Common myeloid progenitor, CD34-positive (primary cell): ENCODE measurements around the gene IL1RAPL2.

Source experiments
- CTCF ChIA-PET: fragments of 350-600 bp; sonication (Branson Sonifier 250); formaldehyde crosslinking; loops from one replicate; lab custom pipeline; 2021; ENCODE audit warnings: antibody characterized with exemption; lab: Charles Lee
- POLR2A ChIA-PET: fragments of 350-600 bp; sonication (Branson Sonifier 250); formaldehyde crosslinking; loops from one replicate; lab custom pipeline; 2021; ENCODE audit warnings: antibody characterized with exemption; lab: Charles Lee
- DNase-seq, 3 donors: peaks; one replicate each; pipeline versions ENCODE4 v3.0.0 to v3.0.0-alpha.2; 2013
- H3K27ac ChIP-seq, 2 experiments: 1 replicate in 1 of 2; 2 replicates in 1 of 2; pipeline ENCODE4 v1.7.0; 2013; ENCODE audit warnings: inconsistent platforms in 2 of 2, low read length in 2 of 2, mild to moderate bottlenecking in 2 of 2, low read depth in 1 of 2, moderate library complexity in 1 of 2; ENCODE audit not compliant: severe bottlenecking in 2 of 2, insufficient read depth in 1 of 2, poor library complexity in 1 of 2
- H3K27me3 ChIP-seq, 5 experiments: replicated peaks in 2 of 5; 1 replicate in 3 of 5; 2 replicates in 2 of 5; pipeline versions ENCODE4 v1.6.1 to v1.7.0; 2013; ENCODE audit warnings: low read length in 4 of 5, mild to moderate bottlenecking in 2 of 5, moderate library complexity in 2 of 5, inconsistent platforms in 1 of 5; ENCODE audit not compliant: insufficient read depth in 5 of 5, control insufficient read depth in 4 of 5
- H3K36me3 ChIP-seq, 4 experiments: 1 replicate in 2 of 4; 2 replicates in 2 of 4; pipeline versions ENCODE4 v1.6.1 to v1.7.0; 2013; ENCODE audit warnings: low read length in 3 of 4, control low read depth in 1 of 4, mild to moderate bottlenecking in 1 of 4; ENCODE audit not compliant: control insufficient read depth in 4 of 4, insufficient read depth in 4 of 4
- H3K4me1 ChIP-seq, 4 experiments: 1 replicate in 3 of 4; 2 replicates in 1 of 4; pipeline versions ENCODE4 v1.6.1 to v1.7.1; 2013; ENCODE audit warnings: low read length in 3 of 4, mild to moderate bottlenecking in 3 of 4, control low read depth in 1 of 4, inconsistent platforms in 1 of 4, moderate library complexity in 1 of 4; ENCODE audit not compliant: control insufficient read depth in 4 of 4, insufficient read depth in 4 of 4; ENCODE audit errors: control extremely low read depth in 1 of 4
- H3K4me3 ChIP-seq, 7 experiments: 1 replicate in 4 of 7; 2 replicates in 3 of 7; pipeline versions ENCODE4 v1.5.1 to v1.7.0; 2013; ENCODE audit warnings: mild to moderate bottlenecking in 7 of 7, low read length in 6 of 7, moderate library complexity in 6 of 7, inconsistent platforms in 2 of 7, low read depth in 2 of 7, control low read depth in 1 of 7; ENCODE audit not compliant: insufficient read depth in 4 of 7, control insufficient read depth in 1 of 7; ENCODE audit errors: extremely low read depth in 1 of 7
- H3K9me3 ChIP-seq, 5 experiments: 1 replicate in 4 of 5; 2 replicates in 1 of 5; pipeline versions ENCODE4 v1.6.1 to v1.7.1; 2013; ENCODE audit warnings: low read length in 4 of 5, mild to moderate bottlenecking in 2 of 5, inconsistent platforms in 1 of 5, low read depth in 1 of 5, moderate library complexity in 1 of 5; ENCODE audit not compliant: control insufficient read depth in 4 of 5, insufficient read depth in 2 of 5; ENCODE audit errors: control extremely low read depth in 1 of 5
- WGBS: methylation state at CpG from one replicate; pipeline ENCODE4 v1.1.5; 2013; ENCODE audit not compliant: insufficient coverage; 5-methylcytosine and 5-hydroxymethylcytosine counted together

Gene IL1RAPL2

GRCh38 chrX:105274091-105274490, 708.1 kb downstream of the IL1RAPL2 start:
- no peak overlapping the region for H3K27ac ChIP-seq
- peaks cover 0 to 4% (median 0%) of the 10 kb centered on the region in 5 experiments for H3K27me3 ChIP-seq
- ChIA-PET CTCF (no interaction called here), POLR2A (no interaction called here)
- H3K36me3 ChIP-seq, result no peaks in the 10 kb centered on the region
- DNase-seq, result no peak
- 92% methylated on average over 2 of the region's 2 CpGs for WGBS
- no peaks in the 10 kb centered on the region for H3K4me1 ChIP-seq
- H3K4me3 ChIP-seq, result no peak overlapping the region
- H3K9me3 ChIP-seq, result no peaks in the 10 kb centered on the region

GRCh38 chrX:105277132-105277531, 711.1 kb downstream of the IL1RAPL2 start:
- ChIA-PET POLR2A (no interaction called here), CTCF (no interaction called here)
- Histone ChIP-seq H3K36me3 (no peaks in the 10 kb centered on the region), H3K27ac (no peak overlapping the region), H3K27me3 (peaks cover 0 to 4% (median 0%) of the 10 kb centered on the region in 5 experiments), H3K4me3 (no peak overlapping the region), H3K4me1 (no peaks in the 10 kb centered on the region), H3K9me3 (no peaks in the 10 kb centered on the region)
- no peak for DNase-seq
- 80% methylated on average over 1 of the region's 1 CpG for WGBS

- Histone ChIP-seq H3K4me1 (no peaks in the 10 kb centered on the region), H3K36me3 (no peaks in the 10 kb centered on the region), H3K4me3 (no peak overlapping the region), H3K27me3 (no peaks in the 10 kb centered on the region), H3K27ac (no peak overlapping the region), H3K9me3 (no peaks in the 10 kb centered on the region)
- DNase-seq, result no peak
- WGBS, result 0% methylated on average over 1 of the region's 1 CpG
- ChIA-PET POLR2A (no interaction called here), CTCF (no interaction called here)
Observed at GRCh38 chrX:105282077-105282476, 716.1 kb downstream of the IL1RAPL2 start.

DNA sequence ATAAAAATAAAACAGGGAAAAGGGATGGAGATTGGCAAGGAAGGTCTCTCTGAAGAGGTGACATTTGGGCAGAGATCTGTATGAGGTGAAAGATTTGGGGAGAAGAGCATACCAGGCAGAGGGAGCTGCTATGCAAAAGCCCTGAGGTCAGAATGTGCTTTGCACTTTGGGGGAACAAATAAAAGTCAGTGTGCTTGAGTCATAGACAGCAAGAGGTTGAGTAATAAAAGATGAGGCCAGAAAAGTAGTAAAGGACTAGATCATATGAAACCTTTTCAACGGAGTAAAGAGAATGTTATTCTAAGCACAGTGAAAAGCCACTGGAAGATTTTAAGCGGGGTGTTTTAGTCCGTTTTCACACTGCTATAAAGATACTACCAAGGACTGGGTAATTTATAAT, 731.0 kb downstream of the IL1RAPL2 start:
- H3K9me3 ChIP-seq, result no peaks in the 10 kb centered on the region
- no peak for DNase-seq
- H3K36me3 ChIP-seq, result no peaks in the 10 kb centered on the region
- no peak overlapping the region for H3K4me3 ChIP-seq
- no peaks in the 10 kb centered on the region for H3K27me3 ChIP-seq
- ChIA-PET CTCF (no interaction called here), POLR2A (no interaction called here)
- H3K27ac ChIP-seq, result no peak overlapping the region
- no peaks in the 10 kb centered on the region for H3K4me1 ChIP-seq
- WGBS, result no CpG with 5 or more reads among the region's 3 CpGs

- Histone ChIP-seq H3K4me3 (no peak overlapping the region), H3K9me3 (no peaks in the 10 kb centered on the region), H3K27me3 (no peaks in the 10 kb centered on the region), H3K4me1 (no peaks in the 10 kb centered on the region), H3K27ac (no peak overlapping the region), H3K36me3 (no peaks in the 10 kb centered on the region)
- no CpG with 5 or more reads among the region's 1 CpG for WGBS
- DNase-seq, result no peak
- ChIA-PET CTCF (no interaction called here), POLR2A (no interaction called here)
Observed at GRCh38 chrX:105299286-105299685, 733.3 kb downstream of the IL1RAPL2 start.

GRCh38 chrX:105302246-105302645, 736.2 kb downstream of the IL1RAPL2 start:
- H3K4me1 ChIP-seq, result no peaks in the 10 kb centered on the region
- POLR2A ChIA-PET, result no interaction called here
- no peaks in the 10 kb centered on the region for H3K27me3 ChIP-seq
- no peak for DNase-seq
- CTCF ChIA-PET, result no interaction called here
- H3K36me3 ChIP-seq, result no peaks in the 10 kb centered on the region
- no peaks in the 10 kb centered on the region for H3K9me3 ChIP-seq
- no peak overlapping the region for H3K4me3 ChIP-seq
- H3K27ac ChIP-seq, result no peak overlapping the region
- WGBS, result no CpG with 5 or more reads among the region's 1 CpG

- no peaks in the 10 kb centered on the region for H3K9me3 ChIP-seq
- no peak overlapping the region for H3K27ac ChIP-seq
- no peaks in the 10 kb centered on the region for H3K4me1 ChIP-seq
- H3K4me3 ChIP-seq, result no peak overlapping the region
- CTCF ChIA-PET, result no interaction called here
- no peaks in the 10 kb centered on the region for H3K27me3 ChIP-seq
- DNase-seq, result no peak
- 50% methylated on average over 1 of the region's 1 CpG for WGBS
- H3K36me3 ChIP-seq, result no peaks in the 10 kb centered on the region
- POLR2A ChIA-PET, result no interaction called here
Observed at GRCh38 chrX:105307762-105308161, 741.8 kb downstream of the IL1RAPL2 start.
